ENCODE results near the gene LPP.
A peak's percentile ranks its signal among the peaks of the same experiment; 100 is the strongest.

The LPP gene

GRCh38 chr3:188322135-188322887 is 168.4 kb downstream of the LPP start:
- H3K4me3 Mint-ChIP-seq: peak overlapping the region; percentile 14
- peaks cover 40% of the 10 kb centered on the region for H3K4me1 Mint-ChIP-seq
- DNase-seq (ENCODE audit: low spot score in 2 of 2): no peak
- peaks cover 4% of the 10 kb centered on the region for H3K9me3 Mint-ChIP-seq
- ATAC-seq: no peak
- H3K27ac Mint-ChIP-seq: no peak overlapping the region
- peaks cover 7% of the 10 kb centered on the region for H3K36me3 Mint-ChIP-seq

- Mint-ChIP-seq H3K4me3 (peak overlapping the region; percentile 14), H3K36me3 (no peaks in the 10 kb centered on the region), H3K9me3 (peaks cover 4% of the 10 kb centered on the region), H3K27ac (no peak overlapping the region), H3K4me1 (peaks cover 33% of the 10 kb centered on the region)
- ATAC-seq (peak; percentile 98), DNase-seq (ENCODE audit: low spot score in 2 of 2) (peak in 1 of 2 donors; percentile 63)
Measured at GRCh38 chr3:188323067-188323842, 169.3 kb downstream of the LPP start.

- no peak for ATAC-seq
Measured at GRCh38 chr3:188326111-188326510, 172.2 kb downstream of the LPP start.

GRCh38 chr3:188326968-188327367 is 173.0 kb downstream of the LPP start:
- Mint-ChIP-seq H3K27ac (no peak overlapping the region), H3K36me3 (no peaks in the 10 kb centered on the region), H3K4me1 (peaks cover 49% of the 10 kb centered on the region), H3K9me3 (peaks cover 4% of the 10 kb centered on the region), H3K4me3 (no peak overlapping the region)
- DNase-seq (ENCODE audit: low spot score in 2 of 2) (no peak), ATAC-seq (no peak)

More at GRCh38 chr3:188326111-188326510, 172.2 kb downstream of the LPP start:
- H3K36me3 Mint-ChIP-seq: no peaks in the 10 kb centered on the region
- peaks cover 4% of the 10 kb centered on the region for H3K9me3 Mint-ChIP-seq
- no peak for DNase-seq (ENCODE audit: low spot score in 2 of 2)
- peaks cover 44% of the 10 kb centered on the region for H3K4me1 Mint-ChIP-seq
- no peak overlapping the region for H3K27ac Mint-ChIP-seq
- no peak overlapping the region for H3K4me3 Mint-ChIP-seq

- H3K27ac Mint-ChIP-seq: no peak overlapping the region
- no peak for ATAC-seq
- no peaks in the 10 kb centered on the region for H3K36me3 Mint-ChIP-seq
- DNase-seq (ENCODE audit: low spot score in 2 of 2): no peak
- H3K9me3 Mint-ChIP-seq: peaks cover 4% of the 10 kb centered on the region
- no peak overlapping the region for H3K4me3 Mint-ChIP-seq
- peaks cover 45% of the 10 kb centered on the region for H3K4me1 Mint-ChIP-seq
Measured at GRCh38 chr3:188327433-188327832, 173.5 kb downstream of the LPP start.

GRCh38 chr3:188330138-188330537 is 176.2 kb downstream of the LPP start:
- ATAC-seq (no peak), DNase-seq (ENCODE audit: low spot score in 2 of 2) (no peak)
- Mint-ChIP-seq H3K4me3 (no peak overlapping the region), H3K36me3 (no peaks in the 10 kb centered on the region), H3K9me3 (no peaks in the 10 kb centered on the region), H3K4me1 (peaks cover 21% of the 10 kb centered on the region), H3K27ac (no peak overlapping the region)

GRCh38 chr3:188331166-188331565 is 177.2 kb downstream of the LPP start:
- Mint-ChIP-seq H3K4me1 (peaks cover 21% of the 10 kb centered on the region), H3K36me3 (no peaks in the 10 kb centered on the region), H3K27ac (no peak overlapping the region), H3K4me3 (no peak overlapping the region), H3K9me3 (no peaks in the 10 kb centered on the region)
- DNase-seq (ENCODE audit: low spot score in 2 of 2) (no peak), ATAC-seq (no peak)

- Mint-ChIP-seq H3K4me3 (no peak overlapping the region), H3K4me1 (peaks cover 21% of the 10 kb centered on the region), H3K9me3 (no peaks in the 10 kb centered on the region), H3K27ac (no peak overlapping the region), H3K36me3 (no peaks in the 10 kb centered on the region)
- DNase-seq (ENCODE audit: low spot score in 2 of 2): no peak
- no peak for ATAC-seq
Measured at GRCh38 chr3:188332085-188332484, 178.1 kb downstream of the LPP start.

GRCh38 chr3:188335656-188336055 is 181.7 kb downstream of the LPP start:
- no peak overlapping the region for H3K27ac Mint-ChIP-seq
- no peaks in the 10 kb centered on the region for H3K9me3 Mint-ChIP-seq
- peaks cover 16% of the 10 kb centered on the region for H3K36me3 Mint-ChIP-seq
- H3K4me3 Mint-ChIP-seq: no peak overlapping the region
- DNase-seq (ENCODE audit: low spot score in 2 of 2): no peak
- H3K4me1 Mint-ChIP-seq: peaks cover 39% of the 10 kb centered on the region
- no peak for ATAC-seq

- Mint-ChIP-seq H3K27ac (no peak overlapping the region), H3K36me3 (peaks cover 16% of the 10 kb centered on the region)
- ATAC-seq: no peak
Measured at GRCh38 chr3:188336178-188336577, 182.2 kb downstream of the LPP start.

GRCh38 chr3:188337232-188337631 is 183.3 kb downstream of the LPP start:
- Mint-ChIP-seq H3K4me1 (peaks cover 40% of the 10 kb centered on the region), H3K4me3 (no peak overlapping the region), H3K27ac (no peak overlapping the region), H3K36me3 (peaks cover 16% of the 10 kb centered on the region), H3K9me3 (no peaks in the 10 kb centered on the region)
- DNase-seq (ENCODE audit: low spot score in 2 of 2): no peak
- ATAC-seq: no peak

More at GRCh38 chr3:188336178-188336577, 182.2 kb downstream of the LPP start:
- Mint-ChIP-seq H3K4me3 (no peak overlapping the region), H3K9me3 (no peaks in the 10 kb centered on the region), H3K4me1 (peaks cover 39% of the 10 kb centered on the region)
- no peak for DNase-seq (ENCODE audit: low spot score in 2 of 2)

GRCh38 chr3:188338086-188338485 is 184.1 kb downstream of the LPP start:
- DNase-seq (ENCODE audit: low spot score in 2 of 2) (no peak), ATAC-seq (no peak)
- no peak overlapping the region for H3K27ac Mint-ChIP-seq
- peaks cover 16% of the 10 kb centered on the region for H3K36me3 Mint-ChIP-seq
- peaks cover 40% of the 10 kb centered on the region for H3K4me1 Mint-ChIP-seq
- no peaks in the 10 kb centered on the region for H3K9me3 Mint-ChIP-seq
- H3K4me3 Mint-ChIP-seq: no peak overlapping the region

GRCh38 chr3:188339410-188340295 is 185.7 kb downstream of the LPP start:
- Mint-ChIP-seq H3K9me3 (no peaks in the 10 kb centered on the region), H3K4me1 (peaks cover 40% of the 10 kb centered on the region), H3K4me3 (peak overlapping the region; percentile 52), H3K27ac (peak overlapping the region; percentile 57), H3K36me3 (peaks cover 16% of the 10 kb centered on the region)
- ATAC-seq: peak; percentile 98
- DNase-seq (ENCODE audit: low spot score in 2 of 2): peak; percentile 27 to 80

GRCh38 chr3:188341501-188341900 is 187.5 kb downstream of the LPP start:
- DNase-seq (ENCODE audit: low spot score in 2 of 2) (no peak), ATAC-seq (no peak)
- Mint-ChIP-seq H3K4me1 (peaks cover 40% of the 10 kb centered on the region), H3K4me3 (no peak overlapping the region), H3K27ac (no peak overlapping the region), H3K9me3 (no peaks in the 10 kb centered on the region), H3K36me3 (peaks cover 16% of the 10 kb centered on the region)
